H54 (cell line): ENCODE data around the gene PDIA4.

Experiments
- DNase-seq: peaks from one replicate; pipeline ENCODE4 v3.0.0; 2011; ENCODE audit warnings: low spot score, mixed read lengths; ENCODE audit not compliant: insufficient read length
- FAIRE-seq: peaks from 3 replicates; lab custom pipeline; 2011; peaks lifted over from hg19 to GRCh38; lab: Jason Lieb, UNC
- POLR2A ChIP-seq: IDR thresholded peaks from 2 replicates; pipeline ENCODE4 v1.6.1; 2011; ENCODE audit warnings: low read depth, mild to moderate bottlenecking, low read length

The PDIA4 gene

GRCh38 chr7:148962823-148963582 is 65.3 kb downstream of the PDIA4 start:
- no peak for DNase-seq
- no peak for TF ChIP-seq POLR2A
- FAIRE-seq: no peak

- DNase-seq: no peak
- FAIRE-seq: no peak
- no peak for TF ChIP-seq POLR2A
Observed at GRCh38 chr7:148962440-148962822, 65.9 kb downstream of the PDIA4 start.

GRCh38 chr7:148959726-148960125 is 68.6 kb downstream of the PDIA4 start:
- FAIRE-seq: no peak
- no peak for TF ChIP-seq POLR2A

GRCh38 chr7:148958061-148958460 is 70.2 kb downstream of the PDIA4 start:
- no peak for FAIRE-seq
- DNase-seq: no peak
- no peak for TF ChIP-seq POLR2A

More at GRCh38 chr7:148959726-148960125, 68.6 kb downstream of the PDIA4 start:
- no peak for DNase-seq

- FAIRE-seq (no peak), DNase-seq (no peak)
- TF ChIP-seq POLR2A: no peak
Observed at GRCh38 chr7:148954766-148955165, 73.5 kb downstream of the PDIA4 start.

- DNase-seq: no peak
- no peak for FAIRE-seq
- no peak for TF ChIP-seq POLR2A
Observed at GRCh38 chr7:148953676-148954075, 74.6 kb downstream of the PDIA4 start.
